Uterus (tissue), 2 donors: ENCODE results near the gene KANSL1.

Source experiments
- CTCF ChIP-seq, 4 experiments: fragments of 200-600 bp in 2 of 4; fragments of 450-650 bp in 2 of 4; sonication (generic) in 2 of 4; IDR thresholded peaks; one replicate each; pipeline ENCODE4 v1.5.1; 2016 to 2019; ENCODE audit warnings: antibody characterized with exemption in 4 of 4, mild to moderate bottlenecking in 2 of 4, moderate library complexity in 1 of 4
- POLR2A ChIP-seq, 2 donors: fragments of 450-650 bp; IDR thresholded peaks; one replicate each; pipeline ENCODE4 v1.6.1; 2016; ENCODE audit warnings: antibody characterized with exemption in 2 of 2, mild to moderate bottlenecking in 1 of 2, moderate library complexity in 1 of 2

DNA sequence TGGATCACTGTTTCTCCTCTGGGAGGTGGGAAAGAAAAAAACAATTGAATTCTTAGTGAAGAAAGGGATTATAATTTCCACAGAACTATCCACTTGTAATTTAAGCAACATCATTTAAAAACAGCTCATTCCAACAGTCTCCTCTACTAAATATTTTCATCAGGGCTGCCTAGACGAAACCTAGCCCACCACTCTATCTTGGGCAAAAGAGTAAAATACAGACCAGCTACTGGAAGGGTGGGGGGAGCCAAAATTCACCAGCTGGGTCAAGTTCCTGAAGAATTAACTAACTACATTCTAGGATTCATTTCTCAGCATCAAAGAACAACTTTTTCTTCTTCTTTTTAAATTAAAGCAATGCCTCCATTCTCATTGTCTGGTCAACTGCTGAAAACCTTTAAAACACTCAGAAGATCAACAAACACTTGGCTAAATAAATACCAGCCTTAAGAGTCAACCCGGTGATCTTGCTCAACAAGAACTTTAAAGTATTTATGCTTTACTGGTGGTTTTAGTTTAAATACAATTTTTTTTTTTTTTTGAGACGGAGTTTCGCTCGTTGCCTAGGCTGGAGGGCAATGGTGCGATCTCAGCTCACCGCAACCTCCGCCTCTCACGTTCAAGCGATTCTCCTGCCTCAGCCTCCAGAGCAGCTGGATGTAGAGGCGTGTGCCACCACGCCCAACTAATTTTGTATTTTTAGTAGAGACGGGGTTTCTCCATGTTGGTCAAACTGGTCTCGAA, 25.2 kb downstream of the KANSL1 start:
- TF ChIP-seq CTCF (IDR thresholded peaks at IDR 0.05) (no peak), POLR2A (IDR thresholded peaks at IDR 0.05) (no peak)
